Smooth muscle cell of the umbilical artery (primary cell): ENCODE results near the gene KBTBD2. TPM values are rescaled to one million over a fixed set of nuclear protein-coding genes. Genes with fewer than 3 reads are reported as not detected.

ENCODE experiments used
- total RNA-seq: library from RNA; depleted of rRNA; stranded (reverse); fragments of >200 nt; gene quantifications from 2 replicates; pipeline ENCODE4 v1.2.3, GENCODE V29; 2014

KBTBD2 gene
- total RNA-seq, result 42.8 and 43.7 TPM in 2 replicates

GRCh38 chr7:32891043-32891799 lies at the start of gene KBTBD2:
Gene KBTBD2, minus strand, starts transcription at chr7:32891760. Its CDS starts 12,156 bp downstream, at chr7:32879604.

Other genes with a start within 250 kb of the KBTBD2 start
- gene FKBP9, start 65.7 kb upstream of the KBTBD2 start, total RNA-seq, result 320 and 518 TPM in 2 replicates
- 12.2 and 15.1 TPM in 2 replicates for gene NT5C3A, start 171.0 kb upstream of the KBTBD2 start, total RNA-seq
- gene RP9, start 217.6 kb upstream of the KBTBD2 start, total RNA-seq, result 6.5 and 7.7 TPM in 2 replicates
- gene BBS9, start 237.8 kb upstream of the KBTBD2 start, total RNA-seq, result 29.4 and 30.0 TPM in 2 replicates